Ovary (tissue), 3 donors: ENCODE results near the gene CERS6.

Experiments used
- EP300 ChIP-seq: sonication (generic); formaldehyde crosslinking; IDR thresholded peaks from one replicate; pipeline ENCODE4 v1.6.1; 2017; ENCODE audit warnings: antibody characterized with exemption
- POLR2A ChIP-seq: fragments of 450-650 bp; IDR thresholded peaks from one replicate; pipeline ENCODE4 v1.6.1; 2017; ENCODE audit warnings: antibody characterized with exemption, mild to moderate bottlenecking, moderate library complexity
- TF ChIP-seq, protein P1 (sequence below), 3 donors: fragments of 450-650 bp in 2 of 3; fragments of 200-600 bp in 1 of 3; IDR thresholded peaks; one replicate each; pipeline versions ENCODE4 v1.5.1 to v1.8.0; 2016 to 2022; ENCODE audit warnings: antibody characterized with exemption in 3 of 3, mild to moderate bottlenecking in 1 of 3
- donor health status: DM: no; HTN: no; CAD: no.

DNA sequence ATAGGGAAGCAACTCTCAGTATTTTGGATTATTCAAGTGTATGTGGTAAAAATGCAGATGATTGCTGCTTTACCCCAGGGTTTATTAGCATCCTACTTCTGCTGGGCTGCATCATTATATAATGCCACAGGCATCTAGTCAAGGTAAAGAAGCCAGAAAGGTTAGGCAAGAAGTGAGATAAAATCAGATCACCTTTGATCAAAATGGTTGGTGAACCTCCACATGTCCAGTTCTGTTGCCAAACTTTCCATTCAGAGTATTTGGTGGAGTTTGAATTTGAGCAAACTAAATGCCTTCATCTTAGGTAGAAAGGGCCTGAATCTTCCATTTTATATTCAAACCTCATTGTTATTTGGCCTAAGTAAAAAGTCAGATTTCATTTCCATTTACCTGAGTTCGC lies 316.6 kb downstream of the CERS6 start:
- TF ChIP-seq, protein P1, sequence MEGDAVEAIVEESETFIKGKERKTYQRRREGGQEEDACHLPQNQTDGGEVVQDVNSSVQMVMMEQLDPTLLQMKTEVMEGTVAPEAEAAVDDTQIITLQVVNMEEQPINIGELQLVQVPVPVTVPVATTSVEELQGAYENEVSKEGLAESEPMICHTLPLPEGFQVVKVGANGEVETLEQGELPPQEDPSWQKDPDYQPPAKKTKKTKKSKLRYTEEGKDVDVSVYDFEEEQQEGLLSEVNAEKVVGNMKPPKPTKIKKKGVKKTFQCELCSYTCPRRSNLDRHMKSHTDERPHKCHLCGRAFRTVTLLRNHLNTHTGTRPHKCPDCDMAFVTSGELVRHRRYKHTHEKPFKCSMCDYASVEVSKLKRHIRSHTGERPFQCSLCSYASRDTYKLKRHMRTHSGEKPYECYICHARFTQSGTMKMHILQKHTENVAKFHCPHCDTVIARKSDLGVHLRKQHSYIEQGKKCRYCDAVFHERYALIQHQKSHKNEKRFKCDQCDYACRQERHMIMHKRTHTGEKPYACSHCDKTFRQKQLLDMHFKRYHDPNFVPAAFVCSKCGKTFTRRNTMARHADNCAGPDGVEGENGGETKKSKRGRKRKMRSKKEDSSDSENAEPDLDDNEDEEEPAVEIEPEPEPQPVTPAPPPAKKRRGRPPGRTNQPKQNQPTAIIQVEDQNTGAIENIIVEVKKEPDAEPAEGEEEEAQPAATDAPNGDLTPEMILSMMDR (IDR thresholded peaks at IDR 0.05), result no peak
- TF ChIP-seq POLR2A (no peak), EP300 (no peak)
